Measurements from ENCODE around the gene NT5DC3. TPM values are rescaled to one million over a fixed set of nuclear protein-coding genes. Genes with fewer than 3 reads are reported as not detected.

Gene NT5DC3
- total RNA-seq, 1 donor from 2014 or later = 2.8 TPM

- intact Hi-C loops (cut with DNase I) = no loop called here
- DNase-seq (no peak), ATAC-seq (ENCODE audit: poor library complexity) (peak; percentile 41)
These were observed 69.6 kb downstream of the NT5DC3 start for GRCh38 chr12:103771466-103771865.

- DNase-seq (no peak), ATAC-seq (ENCODE audit: poor library complexity) (no peak)
- intact Hi-C loops (cut with DNase I) = no loop called here
These were observed 71.6 kb downstream of the NT5DC3 start for GRCh38 chr12:103769240-103769945.

GRCh38 chr12:103768467-103769123 lies 72.4 kb downstream of the NT5DC3 start:
- DNase-seq = no peak
- intact Hi-C loops (cut with DNase I) = no loop called here
- ATAC-seq (ENCODE audit: poor library complexity) = no peak

- no peak for ATAC-seq (ENCODE audit: poor library complexity)
- DNase-seq = no peak
- intact Hi-C loops (cut with DNase I) = no loop called here
These were observed 75.0 kb downstream of the NT5DC3 start for GRCh38 chr12:103766028-103766427.

GRCh38 chr12:103765322-103765721 lies 75.7 kb downstream of the NT5DC3 start:
- intact Hi-C loops (cut with DNase I) = no loop called here
- DNase-seq (no peak), ATAC-seq (ENCODE audit: poor library complexity) (no peak)

- ATAC-seq (ENCODE audit: poor library complexity) = no peak
- intact Hi-C loops (cut with DNase I) = no loop called here
- no peak for DNase-seq
These were observed 78.6 kb downstream of the NT5DC3 start for GRCh38 chr12:103762473-103762872.

GRCh38 chr12:103758310-103759089 lies 82.5 kb downstream of the NT5DC3 start:
- ATAC-seq (ENCODE audit: poor library complexity) (no peak), DNase-seq (no peak)
- intact Hi-C loops (cut with DNase I) = no loop called here

- intact Hi-C loops (cut with DNase I) = no loop called here
- ATAC-seq (ENCODE audit: poor library complexity) = no peak
- no peak for DNase-seq
These were observed 83.8 kb downstream of the NT5DC3 start for GRCh38 chr12:103757248-103757647.

- no peak for DNase-seq
- intact Hi-C loops (cut with DNase I) = no loop called here
- ATAC-seq (ENCODE audit: poor library complexity) = no peak
These were observed 84.6 kb downstream of the NT5DC3 start for GRCh38 chr12:103756443-103756842.

- intact Hi-C loops (cut with DNase I) = no loop called here
- ATAC-seq (ENCODE audit: poor library complexity) = no peak
- no peak for DNase-seq
These were observed 85.6 kb downstream of the NT5DC3 start for GRCh38 chr12:103755425-103755824.

GRCh38 chr12:103751600-103751999 lies 89.4 kb downstream of the NT5DC3 start:
- ATAC-seq (ENCODE audit: poor library complexity) = peak; percentile 38
- intact Hi-C loops (cut with DNase I) = no loop called here
- no peak for DNase-seq

GRCh38 chr12:103751171-103751570 lies 89.9 kb downstream of the NT5DC3 start:
- no peak for DNase-seq
- intact Hi-C loops (cut with DNase I) = no loop called here
- no peak for ATAC-seq (ENCODE audit: poor library complexity)

- ATAC-seq (ENCODE audit: poor library complexity) = no peak
- DNase-seq = no peak
- intact Hi-C loops (cut with DNase I) = no loop called here
These were observed 92.2 kb downstream of the NT5DC3 start for GRCh38 chr12:103748875-103749274.

- ATAC-seq (ENCODE audit: poor library complexity) (no peak), DNase-seq (no peak)
- intact Hi-C loops (cut with DNase I) = no loop called here
These were observed 93.0 kb downstream of the NT5DC3 start for GRCh38 chr12:103748002-103748401.

GRCh38 chr12:103745962-103746361 lies 95.1 kb downstream of the NT5DC3 start:
- ATAC-seq (ENCODE audit: poor library complexity) = peak; percentile 29
- intact Hi-C loops (cut with DNase I) = no loop called here
- no peak for DNase-seq

- no peak for ATAC-seq (ENCODE audit: poor library complexity)
- intact Hi-C loops (cut with DNase I) = no loop called here
- DNase-seq = no peak
These were observed 97.2 kb downstream of the NT5DC3 start for GRCh38 chr12:103743788-103744187.

- DNase-seq (no peak), ATAC-seq (ENCODE audit: poor library complexity) (peak; percentile 78)
- intact Hi-C loops (cut with DNase I) = no loop called here
These were observed 98.6 kb downstream of the NT5DC3 start for GRCh38 chr12:103742349-103742932.

- no peak for ATAC-seq (ENCODE audit: poor library complexity)
- no peak for DNase-seq
- intact Hi-C loops (cut with DNase I) = no loop called here
These were observed 103.2 kb downstream of the NT5DC3 start for GRCh38 chr12:103737881-103738280.

- ATAC-seq (ENCODE audit: poor library complexity) (no peak), DNase-seq (no peak)
- intact Hi-C loops (cut with DNase I) = no loop called here
These were observed 104.5 kb downstream of the NT5DC3 start for GRCh38 chr12:103736572-103736971.

Data from Right ventricle myocardium superior (tissue), 1 donor.